ENCODE measurements around the gene TAF1B.

Gene TAF1B

GRCh38 chr2:9877026-9877425 is 33.8 kb downstream of the TAF1B start:
- POLR2A ChIA-PET (ENCODE audit: low non-redundant PET), result no interaction called here

GRCh38 chr2:9877726-9878125 is 34.5 kb downstream of the TAF1B start:
- POLR2A ChIA-PET (ENCODE audit: low non-redundant PET), result no interaction called here

More at GRCh38 chr2:9877026-9877425, 33.8 kb downstream of the TAF1B start:
- no peak for TF ChIP-seq CTCF (conservative IDR thresholded peaks at IDR 0.05; ENCODE audit: low read depth)
- CTCF ChIA-PET, result interaction anchor here (0.6 kb wide), 1 partner anchor 37 kb away, joined by 3 read pairs; no protein-coding TSS in a partner anchor
- DNase-seq (ENCODE audit: low spot score), result no peak
- no peak overlapping the region for H3K27ac ChIP-seq

GRCh38 chr2:9879455-9880194 is 36.4 kb downstream of the TAF1B start:
- no peak for TF ChIP-seq CTCF (conservative IDR thresholded peaks at IDR 0.05; ENCODE audit: low read depth)
- no peak for DNase-seq (ENCODE audit: low spot score)
- CTCF ChIA-PET, result interaction anchor here (0.7 kb wide), 1 partner anchor 60 kb away, joined by 3 read pairs; no protein-coding TSS in a partner anchor
- POLR2A ChIA-PET (ENCODE audit: low non-redundant PET), result interaction anchor here (0.6 kb wide), 1 partner anchor 646 kb away, joined by 4 read pairs; no protein-coding TSS in a partner anchor
- H3K27ac ChIP-seq, result no peak overlapping the region

More at GRCh38 chr2:9877726-9878125, 34.5 kb downstream of the TAF1B start:
- no peak for TF ChIP-seq CTCF (conservative IDR thresholded peaks at IDR 0.05; ENCODE audit: low read depth)
- H3K27ac ChIP-seq, result no peak overlapping the region
- no peak for DNase-seq (ENCODE audit: low spot score)
- CTCF ChIA-PET, result interaction anchor here (0.7 kb wide), 1 partner anchor 1107 kb away, joined by 3 read pairs; no protein-coding TSS in a partner anchor

DNA sequence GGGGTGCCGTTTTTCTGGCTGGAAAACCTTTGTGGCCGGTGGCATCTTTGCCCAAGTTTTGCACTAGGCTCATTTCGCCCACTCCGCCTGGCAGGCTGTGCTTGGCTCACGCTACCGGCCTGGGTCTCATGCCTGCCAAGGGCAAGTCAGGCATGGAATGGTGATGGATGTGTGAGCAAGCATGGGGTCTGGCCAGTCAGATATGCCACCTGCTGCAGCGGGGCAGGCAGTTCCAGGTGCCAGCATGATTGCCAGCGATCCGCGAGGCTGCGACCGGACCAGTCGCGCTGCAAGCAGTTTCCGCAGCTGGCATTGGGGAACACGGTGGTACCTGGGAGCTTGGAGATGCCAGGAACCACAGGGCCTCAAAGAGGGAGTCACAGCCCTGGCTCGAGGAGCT is 40.6 kb downstream of the TAF1B start:
- CTCF ChIA-PET, result interaction anchor here (0.6 to 1.4 kb wide), 2 partner anchors 30 to 133 kb away, joined by 3 to 4 read pairs; no protein-coding TSS in a partner anchor
- no peak for DNase-seq (ENCODE audit: low spot score)

DNA sequence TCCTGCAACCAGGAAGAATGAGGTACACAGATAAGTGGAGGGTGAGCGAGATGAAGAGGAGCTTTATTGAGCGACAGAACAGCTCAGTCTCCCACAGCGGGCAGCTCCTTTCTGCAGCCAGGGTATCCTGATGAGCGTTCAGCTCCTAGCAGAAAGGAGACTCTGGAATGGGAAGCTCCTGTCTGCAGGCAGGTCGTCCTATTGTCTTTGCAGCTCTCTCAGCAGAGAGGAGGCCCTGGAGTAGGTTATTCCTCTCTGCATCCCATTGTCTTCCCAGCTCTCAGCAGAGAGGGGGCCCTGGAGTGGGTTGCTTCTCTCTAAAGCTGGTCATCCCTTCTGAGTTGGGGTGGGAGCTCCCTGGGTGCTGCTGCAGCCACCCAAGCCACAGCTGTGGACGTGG is 41.2 kb downstream of the TAF1B start:
- CTCF ChIA-PET, result interaction anchor here (0.5 to 1.4 kb wide), 4 partner anchors 30 to 132 kb away, joined by 3 to 4 read pairs (median 4); no protein-coding TSS in a partner anchor
- POLR2A ChIA-PET (ENCODE audit: low non-redundant PET), result no interaction called here
- no peak for TF ChIP-seq CTCF (conservative IDR thresholded peaks at IDR 0.05; ENCODE audit: low read depth)
- H3K27ac ChIP-seq, result peak overlapping the region; percentile 58
- no peak for DNase-seq (ENCODE audit: low spot score)

More for the DNA sequence above, 40.6 kb downstream of the TAF1B start:
- POLR2A ChIA-PET (ENCODE audit: low non-redundant PET), result no interaction called here
- peak overlapping the region; percentile 58 for H3K27ac ChIP-seq
- no peak for TF ChIP-seq CTCF (conservative IDR thresholded peaks at IDR 0.05; ENCODE audit: low read depth)

GRCh38 chr2:9885036-9885684 is 41.9 kb downstream of the TAF1B start:
- ChIA-PET POLR2A (ENCODE audit: low non-redundant PET) (no interaction called here), CTCF (interaction anchor here (0.8 to 1.2 kb wide), 3 partner anchors 72 to 115 kb away, joined by 4 to 6 read pairs (median 4); no protein-coding TSS in a partner anchor)
- no peak for TF ChIP-seq CTCF (conservative IDR thresholded peaks at IDR 0.05; ENCODE audit: low read depth)
- DNase-seq (ENCODE audit: low spot score), result no peak
- peak overlapping the region; percentile 58; the same call in 1 of the 2 replicates for H3K27ac ChIP-seq

All from RWPE1 (cell line).